ENCODE results near the gene COL13A1. TPM values are rescaled to one million over a fixed set of nuclear protein-coding genes. Genes with fewer than 3 reads are reported as not detected.
A peak's percentile ranks its signal among the peaks of the same experiment; 100 is the strongest.

Gene COL13A1
- total and polyA plus RNA-seq, 2 donors (not counting 1 experiment from before 2014, with no cell fraction given) = 5.7 to 7.4 TPM

DNA sequence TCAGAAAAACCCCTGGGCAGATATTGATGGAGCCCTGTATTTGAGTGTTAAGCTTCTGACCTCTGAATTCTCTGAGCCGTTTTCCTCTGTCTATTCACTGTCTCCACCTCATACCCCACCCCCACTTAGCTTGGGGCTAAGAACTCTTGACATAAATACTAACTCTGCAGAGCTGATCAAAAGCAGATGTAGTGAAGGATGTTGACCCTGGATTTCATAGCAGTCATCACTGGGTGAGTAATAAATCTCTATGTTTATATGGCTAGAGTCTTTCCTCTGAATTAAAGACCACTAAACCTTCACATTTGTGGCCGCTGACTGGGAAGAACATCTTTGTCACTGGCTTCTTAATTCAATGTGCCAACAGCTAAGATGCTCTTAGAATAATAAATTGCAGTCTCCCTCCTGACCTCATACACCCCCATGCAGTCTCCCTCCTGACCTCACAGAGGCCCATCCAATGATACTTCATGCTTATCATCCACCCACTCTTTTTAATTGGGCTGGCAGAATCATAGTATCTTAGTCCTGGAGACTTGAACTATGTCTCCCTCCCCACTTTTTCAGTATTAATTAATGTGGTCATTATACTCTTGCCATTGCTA is 172.9 kb downstream of the COL13A1 start:
- H3K27me3 ChIP-seq (ENCODE audit: control insufficient read depth, insufficient read depth, low read length) = peaks cover 10% of the 10 kb centered on the region
- H3K9me3 ChIP-seq (ENCODE audit: control insufficient read depth, insufficient read depth, low read depth, low read length) = no peaks in the 10 kb centered on the region

GRCh38 chr10:69976795-69977546 is 175.3 kb downstream of the COL13A1 start:
- H3K4me3 ChIP-seq (replicated peaks in 1 of 4; ENCODE audit: control extremely low read depth in 1 of 4, insufficient read depth in 1 of 4, low read depth in 3 of 4, low read length in 4 of 4) = no peak overlapping the region
- H3K79me2 ChIP-seq (ENCODE audit: control insufficient read depth, insufficient read depth, low read length) = no peaks in the 10 kb centered on the region
- peaks cover 11% of the 10 kb centered on the region for H3K4me1 ChIP-seq (ENCODE audit: control insufficient read depth, extremely low read depth, insufficient read depth, low read length)
- H3K9ac ChIP-seq (ENCODE audit: insufficient read depth, low read length) = no peak overlapping the region
- H4K20me1 ChIP-seq (ENCODE audit: control insufficient read depth, extremely low read depth, insufficient read depth, low read length) = no peaks in the 10 kb centered on the region
- H3K36me3 ChIP-seq (ENCODE audit: control insufficient read depth, insufficient read depth, low read length) = no peaks in the 10 kb centered on the region
- no peak overlapping the region for H3K4me2 ChIP-seq (ENCODE audit: extremely low read depth, insufficient read depth, low read length)
- H3K9me3 ChIP-seq (ENCODE audit: control insufficient read depth, insufficient read depth, low read depth, low read length) = no peaks in the 10 kb centered on the region
- H3K27me3 ChIP-seq (ENCODE audit: control insufficient read depth, insufficient read depth, low read length) = peaks cover 17% of the 10 kb centered on the region
- no peak for DNase-seq (ENCODE audit: low read depth in 2 of 2)
- TF ChIP-seq CTCF (conservative IDR thresholded peaks at IDR 0.05 in 1 of 2, IDR thresholded peaks at IDR 0.05 in 1 of 2; ENCODE audit: low read depth in 1 of 2, low read length in 2 of 2) (no peak), EZH2 (IDR thresholded peaks at IDR 0.05; ENCODE audit: low read length, missing control alignments) (no peak)
- H3K27ac ChIP-seq (ENCODE audit: insufficient read depth, low read length) = no peak overlapping the region
- no peak overlapping the region for H2AFZ ChIP-seq (ENCODE audit: low read length)

More for the DNA sequence above, 172.9 kb downstream of the COL13A1 start:
- H3K36me3 ChIP-seq (ENCODE audit: control insufficient read depth, insufficient read depth, low read length) = no peaks in the 10 kb centered on the region
- peak; percentile 70 to 81 for DNase-seq (ENCODE audit: low read depth in 2 of 2)
- H3K4me1 ChIP-seq (ENCODE audit: control insufficient read depth, extremely low read depth, insufficient read depth, low read length) = peaks cover 11% of the 10 kb centered on the region
- H4K20me1 ChIP-seq (ENCODE audit: control insufficient read depth, extremely low read depth, insufficient read depth, low read length) = no peaks in the 10 kb centered on the region
- H3K9ac ChIP-seq (ENCODE audit: insufficient read depth, low read length) = no peak overlapping the region
- no peak for TF ChIP-seq EZH2 (IDR thresholded peaks at IDR 0.05; ENCODE audit: low read length, missing control alignments)
- no peak for TF ChIP-seq CTCF (conservative IDR thresholded peaks at IDR 0.05 in 1 of 2, IDR thresholded peaks at IDR 0.05 in 1 of 2; ENCODE audit: low read depth in 1 of 2, low read length in 2 of 2)
- H3K4me2 ChIP-seq (ENCODE audit: extremely low read depth, insufficient read depth, low read length) = peak overlapping the region; percentile 30
- H3K79me2 ChIP-seq (ENCODE audit: control insufficient read depth, insufficient read depth, low read length) = no peaks in the 10 kb centered on the region
- no peak overlapping the region for H3K4me3 ChIP-seq (replicated peaks in 1 of 4; ENCODE audit: control extremely low read depth in 1 of 4, insufficient read depth in 1 of 4, low read depth in 3 of 4, low read length in 4 of 4)
- H3K27ac ChIP-seq (ENCODE audit: insufficient read depth, low read length) = no peak overlapping the region
- H2AFZ ChIP-seq (ENCODE audit: low read length) = no peak overlapping the region

DNA sequence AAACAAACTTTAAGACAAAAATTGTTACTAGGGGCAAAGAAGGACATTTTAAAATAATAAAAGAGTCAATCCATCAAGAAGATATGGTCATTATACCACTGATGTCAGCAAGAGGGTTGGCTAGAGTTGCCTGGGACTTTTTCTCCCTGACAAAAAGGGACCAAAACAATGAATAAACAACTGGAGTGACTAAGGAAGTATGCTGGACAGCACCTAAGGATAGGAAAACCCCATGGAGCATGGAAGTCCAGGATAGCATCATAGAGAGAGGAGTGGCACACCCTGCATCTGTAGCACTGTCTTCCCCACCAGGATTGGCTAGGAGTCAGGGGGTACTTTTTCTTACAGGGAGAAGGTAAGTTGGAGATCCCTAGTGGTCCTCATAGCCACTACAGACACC is 177.5 kb downstream of the COL13A1 start:
- Histone ChIP-seq H3K9me3 (ENCODE audit: control insufficient read depth, insufficient read depth, low read depth, low read length) (no peaks in the 10 kb centered on the region), H3K36me3 (ENCODE audit: control insufficient read depth, insufficient read depth, low read length) (no peaks in the 10 kb centered on the region), H3K4me2 (ENCODE audit: extremely low read depth, insufficient read depth, low read length) (no peak overlapping the region), H3K9ac (ENCODE audit: insufficient read depth, low read length) (no peak overlapping the region), H3K4me1 (ENCODE audit: control insufficient read depth, extremely low read depth, insufficient read depth, low read length) (peaks cover 5% of the 10 kb centered on the region), H2AFZ (ENCODE audit: low read length) (no peak overlapping the region), H3K79me2 (ENCODE audit: control insufficient read depth, insufficient read depth, low read length) (no peaks in the 10 kb centered on the region), H4K20me1 (ENCODE audit: control insufficient read depth, extremely low read depth, insufficient read depth, low read length) (no peaks in the 10 kb centered on the region), H3K27me3 (ENCODE audit: control insufficient read depth, insufficient read depth, low read length) (peaks cover 20% of the 10 kb centered on the region), H3K4me3 (replicated peaks in 1 of 4; ENCODE audit: control extremely low read depth in 1 of 4, insufficient read depth in 1 of 4, low read depth in 3 of 4, low read length in 4 of 4) (no peak overlapping the region), H3K27ac (ENCODE audit: insufficient read depth, low read length) (no peak overlapping the region)
- TF ChIP-seq EZH2 (IDR thresholded peaks at IDR 0.05; ENCODE audit: low read length, missing control alignments) (no peak), CTCF (conservative IDR thresholded peaks at IDR 0.05 in 1 of 2, IDR thresholded peaks at IDR 0.05 in 1 of 2; ENCODE audit: low read depth in 1 of 2, low read length in 2 of 2) (no peak)
- no peak for DNase-seq (ENCODE audit: low read depth in 2 of 2)
